ENCODE data around the gene MYO5C. TPM values are rescaled to one million over a fixed set of nuclear protein-coding genes. Genes with fewer than 3 reads are reported as not detected.

Gene MYO5C
- total and polyA plus RNA-seq, 2 donors (not counting 3 experiments of a cell fraction or from before 2014, with no cell fraction given) = 7.5 to 19.4 TPM

GRCh38 chr15:52290800-52291199, 4.8 kb downstream of the MYO5C start:
- Histone ChIP-seq H3K4me2 (ENCODE audit: insufficient read depth, low read length) (no peak overlapping the region), H3K4me1 (ENCODE audit: control insufficient read depth, extremely low read depth, insufficient read depth, low read length) (peaks cover 3% of the 10 kb centered on the region), H3K27me3 (ENCODE audit: control insufficient read depth in 2 of 2, insufficient read depth in 2 of 2, low read length in 2 of 2) (peaks cover 0 to 3% of the 10 kb centered on the region in 2 experiments), H2AFZ (ENCODE audit: low read depth, low read length) (no peak overlapping the region), H3K9me1 (replicated peaks; ENCODE audit: control insufficient read depth, extremely low read depth, insufficient read depth, low read length) (no peaks in the 10 kb centered on the region), H4K20me1 (replicated peaks; ENCODE audit: control insufficient read depth, extremely low read depth, insufficient read depth, low read length) (no peaks in the 10 kb centered on the region), H3K4me3 (replicated peaks in 1 of 3; ENCODE audit: insufficient read depth in 1 of 3, low read depth in 1 of 3, low read length in 3 of 3) (no peak overlapping the region), H3K36me3 (ENCODE audit: control insufficient read depth in 2 of 2, extremely low read depth in 1 of 2, insufficient read depth in 2 of 2, low read length in 2 of 2) (no peaks in the 10 kb centered on the region), H3K79me2 (ENCODE audit: control insufficient read depth, insufficient read depth, low read length) (no peaks in the 10 kb centered on the region), H3K9me3 (replicated peaks; ENCODE audit: control insufficient read depth, insufficient read depth, low read length) (no peaks in the 10 kb centered on the region), H3K9ac (replicated peaks; ENCODE audit: extremely low read depth, insufficient read depth, low read length) (no peak overlapping the region), H3K27ac (ENCODE audit: insufficient read depth, low read depth, low read length) (no peak overlapping the region)
- BruUV-seq (replicated peaks) = no TSS peak
- DNase-seq (ENCODE audit: low read depth, low spot score) (no peak), FAIRE-seq (no peak)
- intact Hi-C loops (cut with micrococcal nuclease) = no loop called here
- ChIA-PET CTCF (interaction anchor here (0.9 to 1.7 kb wide), 4 partner anchors 13 to 107 kb away, joined by 3 to 4 read pairs (median 4); no protein-coding TSS in a partner anchor), POLR2A (no interaction called here)
- dilution Hi-C loops (cut with MboI; ENCODE audit: extremely low pct_ligation_motif_present, low sequenced_read_pairs) = no loop called here
- no peak for TF ChIP-seq POLR2A (IDR thresholded peaks at IDR 0.05; ENCODE audit: low read depth, low read length)
- no peak for TF ChIP-seq EZH2 (IDR thresholded peaks at IDR 0.05; ENCODE audit: borderline replicate concordance, low read depth, low read length, severe bottlenecking)
- TF ChIP-seq JUN (IDR thresholded peaks at IDR 0.05; ENCODE audit: borderline replicate concordance, insufficient read depth, insufficient read length, low read depth) = no peak
- TF ChIP-seq POLR2AphosphoS5 (IDR thresholded peaks at IDR 0.05; ENCODE audit: insufficient read depth, low read depth, low read length) = no peak
- no peak for TF ChIP-seq MYC (IDR thresholded peaks at IDR 0.05; ENCODE audit: low read depth, low read length)
- TF ChIP-seq, protein P1, sequence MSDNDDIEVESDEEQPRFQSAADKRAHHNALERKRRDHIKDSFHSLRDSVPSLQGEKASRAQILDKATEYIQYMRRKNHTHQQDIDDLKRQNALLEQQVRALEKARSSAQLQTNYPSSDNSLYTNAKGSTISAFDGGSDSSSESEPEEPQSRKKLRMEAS (IDR thresholded peaks at IDR 0.05; ENCODE audit: insufficient read depth, insufficient read length) = no peak
- TF ChIP-seq GATA2 (IDR thresholded peaks at IDR 0.05; ENCODE audit: insufficient read depth, insufficient read length, low read depth, low read length) = no peak
- no peak for TF ChIP-seq CTCF (IDR thresholded peaks at IDR 0.05; ENCODE audit: extremely low read depth in 1 of 2, insufficient read depth in 1 of 2, low read depth in 1 of 2, low read length in 2 of 2)
- TF ChIP-seq FOS (IDR thresholded peaks at IDR 0.05; ENCODE audit: borderline replicate concordance, insufficient read depth, low read length) = no peak
